ENCODE data around the gene HADHB. TPM values are rescaled to one million over a fixed set of nuclear protein-coding genes. Genes with fewer than 3 reads are reported as not detected.

Gene HADHB
- total and polyA plus RNA-seq, 2 of the 13 experiments (the other 11 are each of a cell fraction or from before 2014, with no cell fraction given): 112 to 238 TPM

DNA sequence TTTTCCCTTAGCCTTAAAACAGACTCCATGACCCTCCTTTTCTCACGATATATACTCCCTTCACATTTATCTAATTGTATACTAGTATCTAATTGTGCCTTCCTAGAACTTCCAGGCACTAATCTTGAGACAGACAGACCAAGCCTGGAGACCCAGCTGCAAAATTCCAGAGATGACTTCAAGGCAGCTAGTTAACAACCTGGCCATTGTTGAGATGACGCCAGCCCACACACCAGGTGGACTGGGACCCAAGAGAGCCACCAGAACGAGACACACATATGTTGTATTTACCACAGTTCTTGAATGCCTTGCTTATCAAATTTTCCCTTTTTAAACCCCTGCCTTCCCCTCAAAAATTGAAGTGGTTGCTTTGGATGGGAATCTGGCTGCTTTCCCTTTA lies 52.3 kb downstream of the HADHB start:
- peaks cover 37% of the 10 kb centered on the region for H3K4me1 ChIP-seq (ENCODE audit: insufficient read depth, low read length)
- no peak overlapping the region for H3K4me2 ChIP-seq (ENCODE audit: low read depth, low read length)
- in situ Hi-C loops (cut with HindIII; ENCODE audit: extremely low pct_ligation_motif_present, low pct_unique_long_range_greater_than_20kb): no loop called here
- WGBS (ENCODE audit: low lambda C conversion rate): 35% methylated on average over 3 of the region's 3 CpGs
- no peaks in the 10 kb centered on the region for H4K20me1 ChIP-seq (ENCODE audit: insufficient read depth, low read length)
- no peak for DNase-seq (ENCODE audit: low spot score)
- peaks cover 2 to 34% of the 10 kb centered on the region in 2 experiments; a peak in 4 of 5 replicates for H3K27me3 ChIP-seq (ENCODE audit: control insufficient read depth in 1 of 2, insufficient read depth in 2 of 2, low read length in 2 of 2)
- no peak overlapping the region for H3K27ac ChIP-seq (ENCODE audit: extremely low read length, insufficient read depth, low read length)
- no TSS peak for BruUV-seq (replicated peaks)
- H2AFZ ChIP-seq (ENCODE audit: low read length): no peak overlapping the region
- POLR2A ChIA-PET: interaction anchor here (4.0 kb wide), 1 partner anchor 52 kb away, joined by 32 read pairs; the partner anchor contains the start of genes HADHA and HADHB
- no peak overlapping the region for H3K4me3 ChIP-seq (replicated peaks in 1 of 3; ENCODE audit: insufficient read depth in 1 of 3, low read depth in 2 of 3, low read length in 3 of 3)
- no peak for ATAC-seq
- CTCF ChIA-PET (ENCODE audit: low intra/inter-chr PET ratio, low total read pairs): no interaction called here
- H3K36me3 ChIP-seq (replicated peaks in 1 of 2; ENCODE audit: control insufficient read depth in 1 of 2, insufficient read depth in 2 of 2, low read length in 2 of 2): no peaks in the 10 kb centered on the region
- no peak overlapping the region for H3K9ac ChIP-seq (ENCODE audit: insufficient read depth, low read depth, low read length)
- FAIRE-seq: no peak
- TF ChIP-seq ZBTB38 (CRISPR knock-in tag; IDR thresholded peaks at IDR 0.05): no peak
- intact Hi-C loops (cut with micrococcal nuclease; ENCODE audit: unreplicated experiment): no loop called here
- no peaks in the 10 kb centered on the region for H3K9me3 ChIP-seq (ENCODE audit: low read length)
- H3K79me2 ChIP-seq (ENCODE audit: insufficient read depth, low read length): no peaks in the 10 kb centered on the region

GRCh38 chr2:26298286-26298637 lies 53.5 kb downstream of the HADHB start:
- DNase-seq (ENCODE audit: low spot score) (no peak), FAIRE-seq (no peak), ATAC-seq (peak; percentile 19; the same call in 2 of the 3 replicates)
- WGBS (ENCODE audit: low lambda C conversion rate): 65% methylated on average over 17 of the region's 17 CpGs
- no peak overlapping the region for H3K27ac ChIP-seq (ENCODE audit: extremely low read length, insufficient read depth, low read length)
- POLR2A ChIA-PET: interaction anchor here (0.8 to 4.0 kb wide), 2 partner anchors 47 to 53 kb away, joined by 4 to 32 read pairs; partner anchors contain the start of genes HADHA, HADHB and SELENOI
- H3K9ac ChIP-seq (ENCODE audit: insufficient read depth, low read depth, low read length): no peak overlapping the region
- H3K4me3 ChIP-seq (replicated peaks in 1 of 3; ENCODE audit: insufficient read depth in 1 of 3, low read depth in 2 of 3, low read length in 3 of 3): peak overlapping the region; percentile 65 to 81 (median 73); a peak in 5 of 6 replicates
- in situ Hi-C loops (cut with HindIII; ENCODE audit: extremely low pct_ligation_motif_present, low pct_unique_long_range_greater_than_20kb) (no loop called here), intact Hi-C loops (cut with micrococcal nuclease; ENCODE audit: unreplicated experiment) (no loop called here)
- H4K20me1 ChIP-seq (ENCODE audit: insufficient read depth, low read length): no peaks in the 10 kb centered on the region
- no peaks in the 10 kb centered on the region for H3K36me3 ChIP-seq (replicated peaks in 1 of 2; ENCODE audit: control insufficient read depth in 1 of 2, insufficient read depth in 2 of 2, low read length in 2 of 2)
- TF ChIP-seq TCF7 (IDR thresholded peaks at IDR 0.05; ENCODE audit: low read depth) (no peak), MIER3 (CRISPR knock-in tag; IDR thresholded peaks at IDR 0.05; ENCODE audit: borderline replicate concordance) (no peak)
- TF ChIP-seq, protein P1, sequence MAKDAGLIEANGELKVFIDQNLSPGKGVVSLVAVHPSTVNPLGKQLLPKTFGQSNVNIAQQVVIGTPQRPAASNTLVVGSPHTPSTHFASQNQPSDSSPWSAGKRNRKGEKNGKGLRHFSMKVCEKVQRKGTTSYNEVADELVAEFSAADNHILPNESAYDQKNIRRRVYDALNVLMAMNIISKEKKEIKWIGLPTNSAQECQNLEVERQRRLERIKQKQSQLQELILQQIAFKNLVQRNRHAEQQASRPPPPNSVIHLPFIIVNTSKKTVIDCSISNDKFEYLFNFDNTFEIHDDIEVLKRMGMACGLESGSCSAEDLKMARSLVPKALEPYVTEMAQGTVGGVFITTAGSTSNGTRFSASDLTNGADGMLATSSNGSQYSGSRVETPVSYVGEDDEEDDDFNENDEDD (CRISPR knock-in tag; IDR thresholded peaks at IDR 0.05; ENCODE audit: borderline replicate concordance): no peak
- peaks cover 27% of the 10 kb centered on the region for H3K4me1 ChIP-seq (ENCODE audit: insufficient read depth, low read length)
- no peak overlapping the region for H2AFZ ChIP-seq (ENCODE audit: low read length)
- H3K79me2 ChIP-seq (ENCODE audit: insufficient read depth, low read length): no peaks in the 10 kb centered on the region
- CTCF ChIA-PET (ENCODE audit: low intra/inter-chr PET ratio, low total read pairs): no interaction called here
- BruUV-seq (replicated peaks): no TSS peak
- peak overlapping the region; percentile 91 for H3K4me2 ChIP-seq (ENCODE audit: low read depth, low read length)
- H3K9me3 ChIP-seq (ENCODE audit: low read length): no peaks in the 10 kb centered on the region
- peaks cover 2 to 35% of the 10 kb centered on the region in 2 experiments; a peak in 4 of 5 replicates for H3K27me3 ChIP-seq (ENCODE audit: control insufficient read depth in 1 of 2, insufficient read depth in 2 of 2, low read length in 2 of 2)
